OCI-LY3 (cell line): ENCODE results near the gene MAPKAP1.

Experiments used
- EZH2phosphoT487 ChIP-seq: fragments of 200-600 bp; shearing (Covaris generic); IDR thresholded peaks from 2 replicates; pipeline ENCODE4 v1.6.1; 2018; ENCODE audit warnings: antibody characterized with exemption, mixed run types, low read depth
- TF ChIP-seq, protein P1 (sequence below): fragments of 200-600, 300-600 bp; sonication (generic); IDR thresholded peaks from 2 replicates; pipeline ENCODE4 v1.5.1; 2014; ENCODE audit warnings: antibody characterized with exemption, low read length, low read depth

DNA sequence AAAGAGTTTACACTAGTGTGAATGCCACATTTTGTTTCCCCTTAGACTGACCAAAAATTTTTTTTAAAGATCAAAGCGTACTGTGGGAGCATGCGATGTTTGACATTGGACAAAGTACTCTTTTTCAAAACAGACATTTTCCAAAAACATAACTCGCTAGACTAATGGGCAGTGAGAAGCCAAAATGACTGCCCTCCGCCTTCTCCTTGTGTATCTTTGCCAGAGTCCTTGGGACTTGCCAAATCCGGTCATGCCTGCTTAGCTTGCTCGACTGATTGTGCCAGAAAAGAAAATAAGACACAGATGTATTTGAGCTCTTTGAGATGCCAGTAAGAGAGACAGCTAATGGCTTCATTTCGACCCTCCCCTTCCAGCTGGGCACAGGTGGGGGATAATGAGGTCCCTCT is 157.5 kb downstream of the MAPKAP1 start:
- TF ChIP-seq, protein P1, sequence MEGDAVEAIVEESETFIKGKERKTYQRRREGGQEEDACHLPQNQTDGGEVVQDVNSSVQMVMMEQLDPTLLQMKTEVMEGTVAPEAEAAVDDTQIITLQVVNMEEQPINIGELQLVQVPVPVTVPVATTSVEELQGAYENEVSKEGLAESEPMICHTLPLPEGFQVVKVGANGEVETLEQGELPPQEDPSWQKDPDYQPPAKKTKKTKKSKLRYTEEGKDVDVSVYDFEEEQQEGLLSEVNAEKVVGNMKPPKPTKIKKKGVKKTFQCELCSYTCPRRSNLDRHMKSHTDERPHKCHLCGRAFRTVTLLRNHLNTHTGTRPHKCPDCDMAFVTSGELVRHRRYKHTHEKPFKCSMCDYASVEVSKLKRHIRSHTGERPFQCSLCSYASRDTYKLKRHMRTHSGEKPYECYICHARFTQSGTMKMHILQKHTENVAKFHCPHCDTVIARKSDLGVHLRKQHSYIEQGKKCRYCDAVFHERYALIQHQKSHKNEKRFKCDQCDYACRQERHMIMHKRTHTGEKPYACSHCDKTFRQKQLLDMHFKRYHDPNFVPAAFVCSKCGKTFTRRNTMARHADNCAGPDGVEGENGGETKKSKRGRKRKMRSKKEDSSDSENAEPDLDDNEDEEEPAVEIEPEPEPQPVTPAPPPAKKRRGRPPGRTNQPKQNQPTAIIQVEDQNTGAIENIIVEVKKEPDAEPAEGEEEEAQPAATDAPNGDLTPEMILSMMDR, result no peak
- TF ChIP-seq EZH2phosphoT487, result no peak
